H1 (cell line): Measurements from ENCODE around the gene MITF. TPM values are rescaled to one million over a fixed set of nuclear protein-coding genes. Genes with fewer than 3 reads are reported as not detected.

ENCODE experiments used
- CTCF ChIA-PET: fragments of 300-600 bp; sonication (Branson Sonifier 250); formaldehyde crosslinking; loops from one replicate; lab custom pipeline; 2021; ENCODE audit not compliant: partially characterized antibody; lab: Charles Lee
- POLR2A ChIA-PET: fragments of 300-600 bp; sonication (Branson Sonifier 250); formaldehyde crosslinking; loops from one replicate; lab custom pipeline; 2021; ENCODE audit warnings: inconsistent platforms; ENCODE audit not compliant: partially characterized antibody; lab: Charles Lee
- DNase-seq, 2 experiments: peaks; one replicate each; pipeline versions ENCODE4 v3.0.0 to v3.0.0-alpha.2; 2010 to 2022; ENCODE audit warnings: low spot score in 2 of 2, low read depth in 1 of 2, mixed read lengths in 1 of 2
- FAIRE-seq: peaks from 2 replicates; lab custom pipeline; 2011; peaks lifted over from hg19 to GRCh38; lab: Jason Lieb, UNC
- H2AFZ ChIP-seq: 2 replicates; pipeline ENCODE4 v1.8.1; 2012; ENCODE audit warnings: low read length, inconsistent platforms
- H2AK5ac ChIP-seq: 2 replicates; pipeline ENCODE4 v1.6.1; 2013; ENCODE audit warnings: low read depth, low read length
- H2BK120ac ChIP-seq: replicated peaks from 2 replicates; pipeline ENCODE3; 2013; ENCODE audit warnings: low read depth, low read length, inconsistent platforms
- H2BK12ac ChIP-seq: 2 replicates; pipeline ENCODE4 v1.6.1; 2013; ENCODE audit warnings: low read depth, low read length
- H2BK15ac ChIP-seq: 2 replicates; pipeline ENCODE4 v1.6.1; 2013; ENCODE audit warnings: low read length
- H2BK20ac ChIP-seq: 2 replicates; pipeline ENCODE4 v1.6.1; 2013; ENCODE audit warnings: low read length
- H2BK5ac ChIP-seq: 2 replicates; pipeline ENCODE4 v1.6.1; 2013; ENCODE audit warnings: low read depth, low read length
- H3K14ac ChIP-seq: 2 replicates; pipeline ENCODE4 v1.6.1; 2013; ENCODE audit warnings: inconsistent platforms; ENCODE audit not compliant: insufficient read length
- H3K18ac ChIP-seq: 2 replicates; pipeline ENCODE4 v1.6.1; 2013; ENCODE audit warnings: low read length; ENCODE audit errors: extremely low read depth
- H3K23ac ChIP-seq: 2 replicates; pipeline ENCODE4 v1.6.1; 2013; ENCODE audit warnings: inconsistent platforms; ENCODE audit not compliant: insufficient read length
- H3K23me2 ChIP-seq: 2 replicates; pipeline ENCODE4 v1.6.1; 2013; ENCODE audit warnings: low read depth, low read length
- H3K27ac ChIP-seq: 2 replicates; pipeline ENCODE4 v1.6.1; 2011; ENCODE audit warnings: low read depth, low read length, inconsistent platforms
- H3K27me3 ChIP-seq, 4 experiments: replicated peaks in 1 of 4; 1 replicate in 1 of 4; 2 replicates in 3 of 4; pipeline versions ENCODE4 v1.6.1 to v1.8.1; 2011 to 2013; ENCODE audit warnings: low read length in 3 of 4, mild to moderate bottlenecking in 3 of 4, inconsistent platforms in 2 of 4, mixed read lengths in 2 of 4, moderate library complexity in 1 of 4; ENCODE audit not compliant: control insufficient read depth in 3 of 4, insufficient read depth in 3 of 4; ENCODE audit errors: extremely low read depth in 1 of 4
- H3K36me3 ChIP-seq, 4 experiments: 2 replicates each; pipeline versions ENCODE4 v1.6.1 to v1.8.1; 2011 to 2013; ENCODE audit warnings: mild to moderate bottlenecking in 4 of 4, low read length in 3 of 4, moderate library complexity in 2 of 4, control low read depth in 1 of 4, inconsistent platforms in 1 of 4; ENCODE audit not compliant: insufficient read depth in 4 of 4, control insufficient read depth in 2 of 4
- H3K4ac ChIP-seq: replicated peaks from 2 replicates; pipeline ENCODE3; 2013; ENCODE audit warnings: low read length, low read depth, mixed read lengths, inconsistent platforms; ENCODE audit not compliant: insufficient read length
- H3K4me1 ChIP-seq, 4 experiments: replicated peaks in 1 of 4; 1 replicate in 1 of 4; 2 replicates in 3 of 4; pipeline versions ENCODE4 v1.6.1 to v1.8.1; 2011 to 2013; ENCODE audit warnings: low read length in 3 of 4, inconsistent platforms in 2 of 4, mixed read lengths in 1 of 4; ENCODE audit not compliant: insufficient read depth in 4 of 4, control insufficient read depth in 3 of 4
- H3K4me2 ChIP-seq, 2 experiments: 2 replicates each; pipeline versions ENCODE4 v1.6.1 to v1.8.1; 2011 to 2013; ENCODE audit warnings: low read depth in 2 of 2, low read length in 2 of 2, control low read depth in 1 of 2, inconsistent platforms in 1 of 2, mild to moderate bottlenecking in 1 of 2; ENCODE audit not compliant: insufficient read depth in 1 of 2
- H3K4me3 ChIP-seq, 4 experiments: fragments of 200-600, 300-600 bp in 1 of 4; sonication (generic), shearing (Covaris generic), sonication (Bioruptor Twin) in 1 of 4; 2 replicates each; pipeline versions ENCODE4 v1.5.1 to v1.8.1; 2011 to 2016; ENCODE audit warnings: low read length in 4 of 4, low read depth in 3 of 4, control low read depth in 2 of 4, inconsistent platforms in 2 of 4, mild to moderate bottlenecking in 2 of 4, mixed read lengths in 1 of 4, moderate library complexity in 1 of 4; ENCODE audit not compliant: insufficient read depth in 2 of 4; ENCODE audit errors: extremely low read depth in 1 of 4
- H3K56ac ChIP-seq: replicated peaks from 2 replicates; pipeline ENCODE3; 2013; ENCODE audit warnings: low read depth, mild to moderate bottlenecking, mixed read lengths, low read length, inconsistent platforms; ENCODE audit not compliant: insufficient read length
- H3K79me1 ChIP-seq: 2 replicates; pipeline ENCODE4 v1.6.1; 2013; ENCODE audit warnings: low read depth, low read length, control low read depth
- H3K79me2 ChIP-seq, 2 experiments: 2 replicates each; pipeline versions ENCODE4 v1.6.1 to v1.8.1; 2012 to 2013; ENCODE audit warnings: low read length in 2 of 2, mild to moderate bottlenecking in 2 of 2, inconsistent platforms in 1 of 2; ENCODE audit not compliant: insufficient read depth in 2 of 2, control insufficient read depth in 1 of 2
- H3K9ac ChIP-seq, 4 experiments: replicated peaks in 1 of 4; 1 replicate in 1 of 4; 2 replicates in 3 of 4; pipeline versions ENCODE4 v1.6.1 to v1.8.1; 2011 to 2013; ENCODE audit warnings: low read depth in 3 of 4, low read length in 3 of 4, control low read depth in 2 of 4, mild to moderate bottlenecking in 2 of 4, moderate library complexity in 2 of 4, inconsistent platforms in 1 of 4; ENCODE audit errors: extremely low read depth in 1 of 4
- H3K9me3 ChIP-seq, 2 experiments: 2 replicates each; pipeline versions ENCODE4 v1.6.1 to v1.8.1; 2012 to 2013; ENCODE audit warnings: mild to moderate bottlenecking in 2 of 2, moderate library complexity in 2 of 2, control low read depth in 1 of 2, inconsistent platforms in 1 of 2, low read depth in 1 of 2, low read length in 1 of 2, mixed read lengths in 1 of 2; ENCODE audit not compliant: insufficient read depth in 2 of 2
- H4K20me1 ChIP-seq, 2 experiments: replicated peaks in 1 of 2; 2 replicates each; pipeline versions ENCODE3 to v1.8.1; 2011 to 2013; ENCODE audit warnings: inconsistent platforms in 2 of 2, low read length in 2 of 2, mild to moderate bottlenecking in 1 of 2; ENCODE audit not compliant: insufficient read depth in 2 of 2, control insufficient read depth in 1 of 2
- H4K5ac ChIP-seq: 2 replicates; pipeline ENCODE4 v1.6.1; 2013; ENCODE audit warnings: low read length, low read depth, mixed read lengths, inconsistent platforms; ENCODE audit not compliant: insufficient read length
- H4K8ac ChIP-seq: 2 replicates; pipeline ENCODE4 v1.8.0; 2013; ENCODE audit warnings: mild to moderate bottlenecking, moderate library complexity, low read length, inconsistent platforms; ENCODE audit not compliant: insufficient read depth; ENCODE audit errors: extremely low read depth
- H4K91ac ChIP-seq: replicated peaks from 2 replicates; pipeline ENCODE3; 2013; ENCODE audit warnings: low read length, mixed read lengths, inconsistent platforms; ENCODE audit not compliant: insufficient read length
- ATF2 ChIP-seq: IDR thresholded peaks from 2 replicates; pipeline ENCODE4 v1.6.1; 2012; ENCODE audit warnings: low read length, inconsistent platforms
- EP300 ChIP-seq, 2 experiments: IDR thresholded peaks; 1 replicate in 1 of 2; 2 replicates in 1 of 2; pipeline ENCODE4 v1.6.1; 2011 to 2012; ENCODE audit warnings: low read depth in 2 of 2, low read length in 2 of 2, mild to moderate bottlenecking in 2 of 2, borderline replicate concordance in 1 of 2, inconsistent platforms in 1 of 2, moderate library complexity in 1 of 2
- FOSL1 ChIP-seq: IDR thresholded peaks from 2 replicates; pipeline ENCODE4 v1.6.1; 2011; ENCODE audit warnings: mild to moderate bottlenecking, low read depth, low read length, moderate library complexity; ENCODE audit not compliant: insufficient read depth
- PHF8 ChIP-seq: fragments of 200-600 bp; sonication (generic); conservative IDR thresholded peaks from 2 replicates; pipeline ENCODE4 v1.7.1; 2012; ENCODE audit warnings: low read depth, mild to moderate bottlenecking, inconsistent platforms, low read length, moderate library complexity
- SAP30 ChIP-seq: fragments of 300-600 bp; sonication (generic); IDR thresholded peaks from 2 replicates; pipeline ENCODE4 v1.7.1; 2012; ENCODE audit warnings: low read length, moderate library complexity, mild to moderate bottlenecking, inconsistent platforms; ENCODE audit not compliant: insufficient read depth, insufficient replicate concordance
- WGBS, 2 experiments: shearing (Covaris generic) in 1 of 2; methylation state at CpG; one replicate each; pipeline versions ENCODE4 v1.1.6 to v1.1.7; 2013 to 2015; ENCODE audit warnings: low lambda C conversion rate in 2 of 2, mixed read lengths in 2 of 2, inconsistent platforms in 1 of 2, low coverage in 1 of 2, missing lambda C conversion rate in 1 of 2; ENCODE audit not compliant: insufficient replicate concordance in 2 of 2, insufficient coverage in 1 of 2, insufficient read length in 1 of 2; ENCODE audit errors: extremely low coverage in 1 of 2, missing lambda C conversion rate in 1 of 2; 5-methylcytosine and 5-hydroxymethylcytosine counted together
- polyA plus RNA-seq, 7 experiments: library from polyadenylated mRNA; depleted of rRNA in 3 of 7; stranded (reverse) in 5 of 7; unstranded in 2 of 7; fragments of >200 nt in 5 of 7; fragments of 200-250 nt in 2 of 7; gene quantifications; 1 replicate in 5 of 7; 2 replicates in 1 of 7; 4 replicates in 1 of 7; pipeline versions ENCODE4 v1.2.1 to v1.2.3, GENCODE V29; 2011 to 2013; ENCODE audit warnings: missing spikeins in 2 of 7, mixed read lengths in 2 of 7
- total RNA-seq: library from RNA; stranded (reverse); fragmentation: NEBNext Ultra II Directional; extraction: Animal tissue kit (Norgen Biotek cat#: 25700); gene quantifications from 2 replicates; pipeline ENCODE4 v1.2.1, GENCODE V29; 2021

The MITF gene
- total and polyA plus RNA-seq, 2 of the 8 experiments (the other 6 are each of a cell fraction or from before 2014, with no cell fraction given): 0.53 to 1.4 TPM

GRCh38 chr3:69803681-69804270 lies 64.5 kb downstream of the MITF start:
- WGBS, 2 experiments: 88% methylated on average over 4 of the region's 4 CpGs; no CpG with 5 or more reads in 1 of the 2 experiments
- no peaks in the 10 kb centered on the region for H3K79me2 ChIP-seq
- TF ChIP-seq PHF8 (no peak), EP300 (IDR thresholded peaks at IDR 0.05; ENCODE audit: borderline replicate concordance in 1 of 2, low read depth in 2 of 2, low read length in 2 of 2) (no peak), SAP30 (no peak), ATF2 (no peak), FOSL1 (no peak)
- H4K8ac ChIP-seq: no peak overlapping the region
- no peak overlapping the region for H2AFZ ChIP-seq
- no peak overlapping the region for H2BK120ac ChIP-seq
- no peak overlapping the region for H3K14ac ChIP-seq
- no peak for FAIRE-seq
- peaks cover 2% of the 10 kb centered on the region; the same call in 1 of the 2 replicates for H3K23me2 ChIP-seq
- H3K9me3 ChIP-seq: no peaks in the 10 kb centered on the region
- H4K20me1 ChIP-seq: no peaks in the 10 kb centered on the region
- no peak overlapping the region for H3K18ac ChIP-seq
- H3K4me1 ChIP-seq: no peaks in the 10 kb centered on the region
- no peak overlapping the region for H4K5ac ChIP-seq
- H2BK5ac ChIP-seq: no peak overlapping the region
- no peak for DNase-seq
- no peak overlapping the region for H4K91ac ChIP-seq
- no peaks in the 10 kb centered on the region for H3K79me1 ChIP-seq
- no peak overlapping the region for H2BK20ac ChIP-seq
- no peak overlapping the region for H3K27ac ChIP-seq
- no peak overlapping the region for H3K4me2 ChIP-seq
- no peak overlapping the region for H3K4me3 ChIP-seq
- H2BK12ac ChIP-seq: no peak overlapping the region
- no peak overlapping the region for H2BK15ac ChIP-seq
- H3K36me3 ChIP-seq: no peaks in the 10 kb centered on the region
- no peak overlapping the region for H3K23ac ChIP-seq
- CTCF ChIA-PET: no interaction called here
- POLR2A ChIA-PET: no interaction called here
- no peak overlapping the region for H3K56ac ChIP-seq
- H3K9ac ChIP-seq: no peak overlapping the region
- no peaks in the 10 kb centered on the region for H3K27me3 ChIP-seq
- no peak overlapping the region for H2AK5ac ChIP-seq
- no peak overlapping the region for H3K4ac ChIP-seq
